Measurements from ENCODE around the gene PLPP2. TPM values are rescaled to one million over a fixed set of nuclear protein-coding genes. Genes with fewer than 3 reads are reported as not detected.
"Not testable (repeated sequence)": the region's sequence is repeated elsewhere in the genome, so short reads cannot be mapped to it uniquely, and the experiment has no call there.

PLPP2 gene
- polyA plus RNA-seq, 1 donor (not counting 4 experiments of a cell fraction or from before 2014, with no cell fraction given) = 13.6 TPM

DNA sequence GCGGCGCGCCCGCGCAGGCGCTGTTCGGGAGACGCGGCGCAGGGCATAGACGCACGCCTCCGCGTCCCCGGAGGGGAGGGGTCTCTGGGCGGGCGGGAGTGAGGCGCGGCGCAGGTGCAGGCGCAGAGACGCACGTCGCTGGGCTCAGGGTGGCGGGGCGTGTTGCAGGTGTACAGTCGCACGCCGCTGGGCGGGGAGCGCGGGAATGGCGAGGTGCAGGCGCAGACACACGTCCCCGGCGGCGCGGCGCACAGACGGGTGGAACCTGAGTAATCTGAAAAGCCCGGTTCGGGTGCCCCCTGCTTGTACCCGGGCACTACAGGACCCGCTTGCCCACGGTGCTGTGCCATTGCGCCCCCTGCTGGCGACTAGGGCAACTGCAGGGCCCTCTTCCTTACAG is 44.7 kb downstream of the PLPP2 start:
- Histone ChIP-seq H3K4me3 (ENCODE audit: control insufficient read depth in 2 of 3, extremely low read depth in 1 of 3, insufficient read depth in 2 of 3, low read depth in 1 of 3, low read length in 3 of 3) (no peak overlapping the region), H3K27ac (ENCODE audit: control insufficient read depth, insufficient read depth, low read length) (no peak overlapping the region), H4K20me1 (ENCODE audit: control insufficient read depth, extremely low read depth, insufficient read depth, low read length) (no peaks in the 10 kb centered on the region), H3K9me1 (ENCODE audit: control insufficient read depth, extremely low read depth, insufficient read depth, low read length) (no peaks in the 10 kb centered on the region), H3K9ac (ENCODE audit: control insufficient read depth, extremely low read depth, insufficient read depth, low read length) (no peak overlapping the region), H2AFZ (ENCODE audit: control insufficient read depth, low read length) (no peak overlapping the region), H3K27me3 (ENCODE audit: control insufficient read depth, extremely low read depth, insufficient read depth, low read length) (no peaks in the 10 kb centered on the region), H3K36me3 (ENCODE audit: control insufficient read depth in 2 of 2, extremely low read depth in 1 of 2, insufficient read depth in 2 of 2, low read length in 2 of 2) (no peaks in the 10 kb centered on the region), H3K79me2 (ENCODE audit: control insufficient read depth, insufficient read depth, low read length) (no peaks in the 10 kb centered on the region), H3K4me1 (ENCODE audit: control insufficient read depth, extremely low read depth, insufficient read depth, low read length) (no peaks in the 10 kb centered on the region), H3K9me3 (ENCODE audit: control insufficient read depth, low read depth, low read length) (no peaks in the 10 kb centered on the region), H3K4me2 (ENCODE audit: control insufficient read depth, extremely low read depth, insufficient read depth, low read depth, low read length) (no peak overlapping the region)
- no peak for FAIRE-seq
- DNase-seq (ENCODE audit: low read depth, low spot score) = no peak
- dilution Hi-C loops (cut with MboI; ENCODE audit: extremely low pct_ligation_motif_present, low sequenced_read_pairs) = no loop called here
- TF ChIP-seq, protein P1, sequence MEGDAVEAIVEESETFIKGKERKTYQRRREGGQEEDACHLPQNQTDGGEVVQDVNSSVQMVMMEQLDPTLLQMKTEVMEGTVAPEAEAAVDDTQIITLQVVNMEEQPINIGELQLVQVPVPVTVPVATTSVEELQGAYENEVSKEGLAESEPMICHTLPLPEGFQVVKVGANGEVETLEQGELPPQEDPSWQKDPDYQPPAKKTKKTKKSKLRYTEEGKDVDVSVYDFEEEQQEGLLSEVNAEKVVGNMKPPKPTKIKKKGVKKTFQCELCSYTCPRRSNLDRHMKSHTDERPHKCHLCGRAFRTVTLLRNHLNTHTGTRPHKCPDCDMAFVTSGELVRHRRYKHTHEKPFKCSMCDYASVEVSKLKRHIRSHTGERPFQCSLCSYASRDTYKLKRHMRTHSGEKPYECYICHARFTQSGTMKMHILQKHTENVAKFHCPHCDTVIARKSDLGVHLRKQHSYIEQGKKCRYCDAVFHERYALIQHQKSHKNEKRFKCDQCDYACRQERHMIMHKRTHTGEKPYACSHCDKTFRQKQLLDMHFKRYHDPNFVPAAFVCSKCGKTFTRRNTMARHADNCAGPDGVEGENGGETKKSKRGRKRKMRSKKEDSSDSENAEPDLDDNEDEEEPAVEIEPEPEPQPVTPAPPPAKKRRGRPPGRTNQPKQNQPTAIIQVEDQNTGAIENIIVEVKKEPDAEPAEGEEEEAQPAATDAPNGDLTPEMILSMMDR (optimal IDR thresholded peaks at IDR 0.05 in 1 of 3, IDR thresholded peaks at IDR 0.05 in 1 of 3, conservative IDR thresholded peaks at IDR 0.05 in 1 of 3; ENCODE audit: extremely low read depth in 1 of 3, insufficient read depth in 2 of 3, low read length in 3 of 3) = no peak
- TF ChIP-seq EZH2 (IDR thresholded peaks at IDR 0.05; ENCODE audit: low read length) = no peak

DNA sequence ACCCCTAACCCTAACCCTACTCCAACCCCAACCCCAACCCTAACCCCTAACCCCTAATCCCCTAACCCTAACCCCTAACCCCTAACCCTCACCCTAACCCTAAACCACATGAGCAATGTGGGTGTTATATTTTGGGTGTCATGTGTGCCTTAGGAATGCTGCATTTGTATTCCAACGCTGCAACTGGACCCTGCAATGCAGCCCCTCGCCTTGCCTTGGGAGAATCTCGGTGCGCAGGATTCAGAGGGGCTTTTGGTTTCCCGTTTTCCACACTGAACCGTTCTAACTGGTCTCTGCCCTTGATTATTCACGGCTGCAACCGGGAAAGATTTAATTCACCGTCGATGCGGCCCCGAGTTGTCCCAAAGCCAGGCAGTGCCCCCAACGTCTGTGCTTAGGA is 45.3 kb downstream of the PLPP2 start:
- H2AFZ ChIP-seq (ENCODE audit: control insufficient read depth, low read length); H3K9ac ChIP-seq (ENCODE audit: control insufficient read depth, extremely low read depth, insufficient read depth, low read length); DNase-seq (ENCODE audit: low read depth, low spot score); H3K9me1 ChIP-seq (ENCODE audit: control insufficient read depth, extremely low read depth, insufficient read depth, low read length); H3K27me3 ChIP-seq (ENCODE audit: control insufficient read depth, extremely low read depth, insufficient read depth, low read length); H3K9me3 ChIP-seq (ENCODE audit: control insufficient read depth, low read depth, low read length); FAIRE-seq; H3K4me1 ChIP-seq (ENCODE audit: control insufficient read depth, extremely low read depth, insufficient read depth, low read length); dilution Hi-C loops (cut with MboI; ENCODE audit: extremely low pct_ligation_motif_present, low sequenced_read_pairs); H3K79me2 ChIP-seq (ENCODE audit: control insufficient read depth, insufficient read depth, low read length); H3K27ac ChIP-seq (ENCODE audit: control insufficient read depth, insufficient read depth, low read length); H3K36me3 ChIP-seq (ENCODE audit: control insufficient read depth in 2 of 2, extremely low read depth in 1 of 2, insufficient read depth in 2 of 2, low read length in 2 of 2); H3K4me2 ChIP-seq (ENCODE audit: control insufficient read depth, extremely low read depth, insufficient read depth, low read depth, low read length); H3K4me3 ChIP-seq (ENCODE audit: control insufficient read depth in 2 of 3, extremely low read depth in 1 of 3, insufficient read depth in 2 of 3, low read depth in 1 of 3, low read length in 3 of 3); H4K20me1 ChIP-seq (ENCODE audit: control insufficient read depth, extremely low read depth, insufficient read depth, low read length): not testable (repeated sequence)

DNA sequence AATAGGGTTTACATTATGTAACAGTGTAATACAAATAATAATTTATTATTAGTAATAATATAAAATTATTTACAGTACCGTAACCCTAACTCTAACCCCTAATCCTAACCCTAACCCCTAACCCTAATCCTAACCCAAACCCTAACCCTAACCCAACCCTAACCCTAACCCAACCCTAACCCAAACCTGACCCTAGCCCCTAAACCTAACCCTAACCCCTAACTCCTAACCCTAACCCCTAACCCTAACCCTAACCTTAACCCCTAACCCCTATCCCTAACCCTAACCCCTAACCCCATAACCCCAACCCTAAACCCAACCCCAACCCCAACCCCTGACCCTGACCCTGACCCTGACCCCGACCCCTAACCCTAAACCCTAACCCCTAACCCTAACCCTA is 45.7 kb downstream of the PLPP2 start:
- no peaks in the 10 kb centered on the region for H3K9me3 ChIP-seq (ENCODE audit: control insufficient read depth, low read depth, low read length)
- no peak for TF ChIP-seq EZH2 (IDR thresholded peaks at IDR 0.05; ENCODE audit: low read length)
- TF ChIP-seq, protein P1 (optimal IDR thresholded peaks at IDR 0.05 in 1 of 3, IDR thresholded peaks at IDR 0.05 in 1 of 3, conservative IDR thresholded peaks at IDR 0.05 in 1 of 3; ENCODE audit: extremely low read depth in 1 of 3, insufficient read depth in 2 of 3, low read length in 3 of 3) = no peak
- no peak overlapping the region for H3K4me3 ChIP-seq (ENCODE audit: control insufficient read depth in 2 of 3, extremely low read depth in 1 of 3, insufficient read depth in 2 of 3, low read depth in 1 of 3, low read length in 3 of 3)
- dilution Hi-C loops (cut with MboI; ENCODE audit: extremely low pct_ligation_motif_present, low sequenced_read_pairs) = no loop called here
- H3K4me1 ChIP-seq (ENCODE audit: control insufficient read depth, extremely low read depth, insufficient read depth, low read length) = no peaks in the 10 kb centered on the region
- no peak overlapping the region for H3K27ac ChIP-seq (ENCODE audit: control insufficient read depth, insufficient read depth, low read length)
- no peak overlapping the region for H2AFZ ChIP-seq (ENCODE audit: control insufficient read depth, low read length)
- no peak overlapping the region for H3K4me2 ChIP-seq (ENCODE audit: control insufficient read depth, extremely low read depth, insufficient read depth, low read depth, low read length)
- no peaks in the 10 kb centered on the region for H3K27me3 ChIP-seq (ENCODE audit: control insufficient read depth, extremely low read depth, insufficient read depth, low read length)
- H3K9me1 ChIP-seq (ENCODE audit: control insufficient read depth, extremely low read depth, insufficient read depth, low read length) = no peaks in the 10 kb centered on the region
- H3K36me3 ChIP-seq (ENCODE audit: control insufficient read depth in 2 of 2, extremely low read depth in 1 of 2, insufficient read depth in 2 of 2, low read length in 2 of 2) = no peaks in the 10 kb centered on the region
- no peak for DNase-seq (ENCODE audit: low read depth, low spot score)
- no peak for FAIRE-seq
- H3K9ac ChIP-seq (ENCODE audit: control insufficient read depth, extremely low read depth, insufficient read depth, low read length) = no peak overlapping the region
- no peaks in the 10 kb centered on the region for H3K79me2 ChIP-seq (ENCODE audit: control insufficient read depth, insufficient read depth, low read length)
- H4K20me1 ChIP-seq (ENCODE audit: control insufficient read depth, extremely low read depth, insufficient read depth, low read length) = no peaks in the 10 kb centered on the region
